Duodenal mucosa (tissue), 2 donors: ENCODE data around the gene MTHFD1L.

Experiments used
- H3K27ac ChIP-seq: one replicate; pipeline ENCODE4 v1.7.0; 2013; ENCODE audit warnings: low read depth, low read length
- H3K27me3 ChIP-seq, 2 donors: one replicate each; pipeline ENCODE4 v1.7.0; 2013; ENCODE audit warnings: low read length in 2 of 2, control low read depth in 1 of 2; ENCODE audit not compliant: insufficient read depth in 2 of 2, control insufficient read depth in 1 of 2
- H3K36me3 ChIP-seq, 2 donors: one replicate each; pipeline ENCODE4 v1.7.0; 2013; ENCODE audit warnings: low read length in 2 of 2, control low read depth in 1 of 2; ENCODE audit not compliant: insufficient read depth in 2 of 2, control insufficient read depth in 1 of 2
- H3K4me1 ChIP-seq, 2 donors: one replicate each; pipeline ENCODE4 v1.7.0; 2013; ENCODE audit warnings: low read length in 2 of 2, control low read depth in 1 of 2; ENCODE audit not compliant: insufficient read depth in 2 of 2, control insufficient read depth in 1 of 2
- H3K4me3 ChIP-seq, 2 donors: one replicate each; pipeline ENCODE4 v1.7.0; 2013; ENCODE audit warnings: low read length in 2 of 2, low read depth in 1 of 2
- H3K9ac ChIP-seq, 2 donors: one replicate each; pipeline ENCODE4 v1.7.0; 2013; ENCODE audit warnings: low read length in 2 of 2, low read depth in 1 of 2
- H3K9me3 ChIP-seq, 2 donors: one replicate each; pipeline ENCODE4 v1.7.0; 2013; ENCODE audit warnings: low read length in 2 of 2, control low read depth in 1 of 2; ENCODE audit not compliant: control insufficient read depth in 1 of 2

Gene MTHFD1L

GRCh38 chr6:151018911-151019782 is 153.6 kb downstream of the MTHFD1L start:
- no peaks in the 10 kb centered on the region for H3K27me3 ChIP-seq
- peaks cover 0 to 16% of the 10 kb centered on the region in 2 donors for H3K36me3 ChIP-seq
- H3K9me3 ChIP-seq = no peaks in the 10 kb centered on the region
- peak overlapping the region in 1 of 2 donors; percentile 8 for H3K9ac ChIP-seq
- H3K27ac ChIP-seq = no peak overlapping the region
- peaks cover 11 to 18% of the 10 kb centered on the region in 2 donors for H3K4me1 ChIP-seq
- H3K4me3 ChIP-seq = no peak overlapping the region

DNA sequence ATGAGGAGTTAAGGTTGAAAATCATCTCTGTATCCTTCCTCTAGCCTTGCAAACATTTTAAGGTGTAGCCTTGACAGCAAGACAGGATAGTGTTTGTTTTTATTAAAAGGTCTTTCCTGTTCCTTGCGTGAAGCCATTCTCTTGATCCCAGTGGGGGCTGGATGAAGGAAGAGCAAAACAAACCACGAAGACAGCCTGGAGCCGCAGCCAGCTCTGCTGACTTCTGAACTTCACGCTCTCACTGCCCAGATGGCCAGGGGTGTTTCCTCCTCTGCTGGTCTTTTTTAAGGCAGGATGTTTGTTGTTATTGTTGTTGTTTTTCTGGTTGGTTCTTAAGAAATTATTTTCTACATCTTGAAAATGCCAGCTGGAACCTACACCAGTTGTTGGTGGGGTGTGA is 156.4 kb downstream of the MTHFD1L start:
- Histone ChIP-seq H3K36me3 (peaks cover 0 to 13% of the 10 kb centered on the region in 2 donors), H3K4me1 (peaks cover 11 to 18% of the 10 kb centered on the region in 2 donors), H3K9me3 (no peaks in the 10 kb centered on the region), H3K4me3 (no peak overlapping the region), H3K27ac (no peak overlapping the region), H3K27me3 (no peaks in the 10 kb centered on the region), H3K9ac (no peak overlapping the region)

GRCh38 chr6:151022492-151022891 is 157.0 kb downstream of the MTHFD1L start:
- no peaks in the 10 kb centered on the region for H3K9me3 ChIP-seq
- peaks cover 0 to 10% of the 10 kb centered on the region in 2 donors for H3K36me3 ChIP-seq
- H3K27me3 ChIP-seq = no peaks in the 10 kb centered on the region
- H3K9ac ChIP-seq = no peak overlapping the region
- no peak overlapping the region for H3K4me3 ChIP-seq
- peaks cover 11 to 24% of the 10 kb centered on the region in 2 donors for H3K4me1 ChIP-seq
- H3K27ac ChIP-seq = no peak overlapping the region

- Histone ChIP-seq H3K4me3 (no peak overlapping the region), H3K36me3 (peaks cover 0 to 6% of the 10 kb centered on the region in 2 donors), H3K9me3 (no peaks in the 10 kb centered on the region), H3K4me1 (peaks cover 11 to 32% of the 10 kb centered on the region in 2 donors), H3K27ac (no peak overlapping the region), H3K27me3 (no peaks in the 10 kb centered on the region), H3K9ac (no peak overlapping the region)
Measured at GRCh38 chr6:151023342-151023741, 157.8 kb downstream of the MTHFD1L start.

- Histone ChIP-seq H3K4me3 (no peak overlapping the region), H3K9ac (no peak overlapping the region), H3K27ac (no peak overlapping the region), H3K27me3 (no peaks in the 10 kb centered on the region), H3K4me1 (peaks cover 2 to 23% of the 10 kb centered on the region in 2 donors), H3K9me3 (no peaks in the 10 kb centered on the region), H3K36me3 (no peaks in the 10 kb centered on the region)
Measured at GRCh38 chr6:151024597-151024996, 159.1 kb downstream of the MTHFD1L start.

DNA sequence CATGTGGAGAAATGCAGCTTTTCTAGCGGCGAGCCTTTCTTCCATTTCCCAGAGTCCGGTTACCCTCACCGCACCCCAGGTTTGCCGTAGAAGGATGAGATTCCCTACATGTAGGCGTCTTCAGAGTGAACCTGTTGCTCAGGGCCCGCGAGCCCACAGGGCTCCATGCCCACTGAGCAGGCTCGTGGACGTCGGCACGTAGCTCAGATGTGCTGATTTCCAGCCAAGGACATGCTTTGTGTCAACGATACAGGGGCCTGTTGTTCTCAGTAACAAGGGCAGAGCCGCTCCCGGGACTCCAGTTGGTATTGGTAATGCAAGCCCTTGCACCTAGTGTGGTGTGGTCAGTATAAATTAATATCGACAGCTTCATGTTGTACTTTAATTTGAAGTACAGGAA is 159.6 kb downstream of the MTHFD1L start:
- no peak overlapping the region for H3K4me3 ChIP-seq
- H3K27me3 ChIP-seq = no peaks in the 10 kb centered on the region
- no peaks in the 10 kb centered on the region for H3K9me3 ChIP-seq
- no peaks in the 10 kb centered on the region for H3K36me3 ChIP-seq
- H3K4me1 ChIP-seq = peaks cover 0 to 19% of the 10 kb centered on the region in 2 donors
- H3K9ac ChIP-seq = no peak overlapping the region
- H3K27ac ChIP-seq = no peak overlapping the region

DNA sequence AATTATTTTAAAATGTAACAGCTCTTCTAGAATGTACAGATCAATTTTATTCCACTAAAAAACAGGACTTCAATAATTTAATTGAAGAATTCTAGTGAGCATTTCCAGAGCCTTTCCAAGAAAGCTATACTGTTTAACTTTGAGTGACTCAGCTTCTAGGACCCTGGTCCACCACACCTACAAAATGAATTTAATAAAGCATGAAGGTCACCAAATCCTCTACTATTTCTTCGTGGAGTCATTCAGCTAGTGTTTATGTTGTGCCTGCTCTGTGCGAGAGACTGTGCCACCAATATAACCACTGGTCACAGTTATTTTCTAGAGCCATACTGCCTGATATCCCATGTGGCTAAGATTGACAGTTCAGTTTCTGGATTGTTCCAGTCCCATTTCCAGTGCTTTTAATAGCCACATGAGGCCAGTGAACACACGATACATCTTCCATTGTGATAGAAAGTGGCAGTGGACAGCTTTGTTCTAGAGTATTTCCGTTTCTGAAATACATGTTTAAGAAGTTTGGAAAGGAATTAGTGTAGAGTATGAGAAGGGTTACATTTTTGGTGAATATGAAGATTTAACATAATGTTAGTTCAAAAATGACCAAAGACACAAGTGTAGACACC is 160.7 kb downstream of the MTHFD1L start:
- H3K27me3 ChIP-seq = no peaks in the 10 kb centered on the region
- no peak overlapping the region for H3K9ac ChIP-seq
- no peak overlapping the region for H3K27ac ChIP-seq
- H3K36me3 ChIP-seq = no peaks in the 10 kb centered on the region
- H3K9me3 ChIP-seq = no peaks in the 10 kb centered on the region
- H3K4me1 ChIP-seq = peaks cover 0 to 19% of the 10 kb centered on the region in 2 donors
- no peak overlapping the region for H3K4me3 ChIP-seq

DNA sequence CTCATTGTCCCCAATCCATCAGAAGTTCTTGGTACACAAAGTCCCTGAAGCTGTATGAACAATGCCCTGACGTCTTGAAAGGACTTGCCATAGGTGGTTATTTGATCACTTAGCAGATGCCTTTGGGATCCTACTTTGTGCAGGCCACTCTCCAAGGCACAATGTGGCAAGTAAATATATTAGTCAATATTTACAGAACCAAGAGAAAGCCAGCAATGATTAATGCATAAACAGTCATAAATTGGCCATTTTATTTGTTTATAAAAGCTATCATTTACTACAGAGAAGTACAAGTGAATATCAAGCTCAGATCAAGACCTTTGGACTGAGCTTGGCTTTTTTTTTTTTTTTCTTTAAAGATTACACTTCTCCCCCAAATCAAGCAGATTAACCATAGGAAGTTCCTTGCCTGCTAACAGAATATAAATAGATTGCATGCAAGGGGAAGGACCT is 161.8 kb downstream of the MTHFD1L start:
- H3K27ac ChIP-seq = no peak overlapping the region

GRCh38 chr6:151027936-151028838 is 162.7 kb downstream of the MTHFD1L start:
- peak overlapping the region; percentile 13 for H3K27ac ChIP-seq

More for the DNA sequence above, 161.8 kb downstream of the MTHFD1L start:
- Histone ChIP-seq H3K27me3 (no peaks in the 10 kb centered on the region), H3K4me3 (no peak overlapping the region), H3K9me3 (no peaks in the 10 kb centered on the region), H3K36me3 (no peaks in the 10 kb centered on the region), H3K9ac (no peak overlapping the region), H3K4me1 (peaks cover 0 to 18% of the 10 kb centered on the region in 2 donors)

More at GRCh38 chr6:151027936-151028838, 162.7 kb downstream of the MTHFD1L start:
- no peak overlapping the region for H3K9ac ChIP-seq
- H3K4me1 ChIP-seq = peaks cover 0 to 14% of the 10 kb centered on the region in 2 donors
- no peaks in the 10 kb centered on the region for H3K27me3 ChIP-seq
- no peaks in the 10 kb centered on the region for H3K36me3 ChIP-seq
- no peak overlapping the region for H3K4me3 ChIP-seq
- H3K9me3 ChIP-seq = no peaks in the 10 kb centered on the region
